ENCODE measurements around the gene PSG1. TPM values are rescaled to one million over a fixed set of nuclear protein-coding genes. Genes with fewer than 3 reads are reported as not detected.
A peak's percentile ranks its signal among the peaks of the same experiment; 100 is the strongest.
"Not testable (repeated sequence)": the region's sequence is repeated elsewhere in the genome, so short reads cannot be mapped to it uniquely, and the experiment has no call there.

PSG1 gene
- total RNA-seq, 1 donor from 2014 or later = not detected

GRCh38 chr19:42897729-42898128 is 18.2 kb upstream of the PSG1 start:
- not testable (repeated sequence) for H3K27me3 Mint-ChIP-seq (ENCODE audit: low read depth); H3K4me3 Mint-ChIP-seq (ENCODE audit: unreplicated experiment); H3K4me1 Mint-ChIP-seq (ENCODE audit: low read depth); DNase-seq (ENCODE audit: low spot score); H3K36me3 Mint-ChIP-seq (ENCODE audit: low read depth); H3K27ac Mint-ChIP-seq (ENCODE audit: unreplicated experiment)
- H3K9me3 Mint-ChIP-seq (ENCODE audit: low read depth) = peaks cover 48% of the 10 kb centered on the region

GRCh38 chr19:42890446-42890845 is 10.9 kb upstream of the PSG1 start:
- H3K36me3 Mint-ChIP-seq (ENCODE audit: low read depth); H3K4me1 Mint-ChIP-seq (ENCODE audit: low read depth); H3K27ac Mint-ChIP-seq (ENCODE audit: unreplicated experiment); DNase-seq (ENCODE audit: low spot score); H3K4me3 Mint-ChIP-seq (ENCODE audit: unreplicated experiment); H3K27me3 Mint-ChIP-seq (ENCODE audit: low read depth): not testable (repeated sequence)
- H3K9me3 Mint-ChIP-seq (ENCODE audit: low read depth) = peaks cover 29% of the 10 kb centered on the region

- peaks cover 27% of the 10 kb centered on the region for H3K9me3 Mint-ChIP-seq (ENCODE audit: low read depth)
- not testable (repeated sequence) for H3K4me1 Mint-ChIP-seq (ENCODE audit: low read depth); H3K4me3 Mint-ChIP-seq (ENCODE audit: unreplicated experiment); DNase-seq (ENCODE audit: low spot score); H3K36me3 Mint-ChIP-seq (ENCODE audit: low read depth); H3K27ac Mint-ChIP-seq (ENCODE audit: unreplicated experiment); H3K27me3 Mint-ChIP-seq (ENCODE audit: low read depth)
Observed at GRCh38 chr19:42887876-42888445, 8.4 kb upstream of the PSG1 start.

GRCh38 chr19:42882730-42883129 is 3.2 kb upstream of the PSG1 start:
- peaks cover 33% of the 10 kb centered on the region for H3K9me3 Mint-ChIP-seq (ENCODE audit: low read depth)
- not testable (repeated sequence) for H3K27ac Mint-ChIP-seq (ENCODE audit: unreplicated experiment); DNase-seq (ENCODE audit: low spot score); H3K4me1 Mint-ChIP-seq (ENCODE audit: low read depth); H3K36me3 Mint-ChIP-seq (ENCODE audit: low read depth); H3K27me3 Mint-ChIP-seq (ENCODE audit: low read depth); H3K4me3 Mint-ChIP-seq (ENCODE audit: unreplicated experiment)

GRCh38 chr19:42882010-42882409 is 2.5 kb upstream of the PSG1 start:
- H3K4me3 Mint-ChIP-seq (ENCODE audit: unreplicated experiment); DNase-seq (ENCODE audit: low spot score); H3K27me3 Mint-ChIP-seq (ENCODE audit: low read depth); H3K27ac Mint-ChIP-seq (ENCODE audit: unreplicated experiment); H3K4me1 Mint-ChIP-seq (ENCODE audit: low read depth); H3K36me3 Mint-ChIP-seq (ENCODE audit: low read depth): not testable (repeated sequence)
- H3K9me3 Mint-ChIP-seq (ENCODE audit: low read depth) = peaks cover 33% of the 10 kb centered on the region

- H3K27ac Mint-ChIP-seq (ENCODE audit: unreplicated experiment); DNase-seq (ENCODE audit: low spot score); H3K4me1 Mint-ChIP-seq (ENCODE audit: low read depth); H3K27me3 Mint-ChIP-seq (ENCODE audit: low read depth); H3K4me3 Mint-ChIP-seq (ENCODE audit: unreplicated experiment); H3K36me3 Mint-ChIP-seq (ENCODE audit: low read depth): not testable (repeated sequence)
- TF ChIP-seq CTCF (IDR thresholded peaks at IDR 0.05) = peak; percentile 30
- peaks cover 36% of the 10 kb centered on the region for H3K9me3 Mint-ChIP-seq (ENCODE audit: low read depth)
Observed at GRCh38 chr19:42881279-42881678, 1.8 kb upstream of the PSG1 start.

- H3K27me3 Mint-ChIP-seq (ENCODE audit: low read depth); H3K4me1 Mint-ChIP-seq (ENCODE audit: low read depth); H3K27ac Mint-ChIP-seq (ENCODE audit: unreplicated experiment); DNase-seq (ENCODE audit: low spot score); H3K4me3 Mint-ChIP-seq (ENCODE audit: unreplicated experiment); H3K36me3 Mint-ChIP-seq (ENCODE audit: low read depth): not testable (repeated sequence)
- H3K9me3 Mint-ChIP-seq (ENCODE audit: low read depth) = peaks cover 36% of the 10 kb centered on the region
Observed at GRCh38 chr19:42880621-42881020, 1.1 kb upstream of the PSG1 start.

GRCh38 chr19:42876596-42876995 is 2.9 kb downstream of the PSG1 start:
- not testable (repeated sequence) for H3K27me3 Mint-ChIP-seq (ENCODE audit: low read depth); DNase-seq (ENCODE audit: low spot score); H3K4me3 Mint-ChIP-seq (ENCODE audit: unreplicated experiment); H3K27ac Mint-ChIP-seq (ENCODE audit: unreplicated experiment); H3K4me1 Mint-ChIP-seq (ENCODE audit: low read depth); H3K36me3 Mint-ChIP-seq (ENCODE audit: low read depth)
- peaks cover 45% of the 10 kb centered on the region for H3K9me3 Mint-ChIP-seq (ENCODE audit: low read depth)

- H3K4me1 Mint-ChIP-seq (ENCODE audit: low read depth); H3K4me3 Mint-ChIP-seq (ENCODE audit: unreplicated experiment); H3K36me3 Mint-ChIP-seq (ENCODE audit: low read depth); DNase-seq (ENCODE audit: low spot score); H3K27me3 Mint-ChIP-seq (ENCODE audit: low read depth); H3K27ac Mint-ChIP-seq (ENCODE audit: unreplicated experiment): not testable (repeated sequence)
- peaks cover 45% of the 10 kb centered on the region for H3K9me3 Mint-ChIP-seq (ENCODE audit: low read depth)
Observed at GRCh38 chr19:42875881-42876280, 3.6 kb downstream of the PSG1 start.

GRCh38 chr19:42874901-42875813 is 4.4 kb downstream of the PSG1 start:
- H3K9me3 Mint-ChIP-seq (ENCODE audit: low read depth) = peaks cover 40% of the 10 kb centered on the region
- not testable (repeated sequence) for H3K4me3 Mint-ChIP-seq (ENCODE audit: unreplicated experiment); DNase-seq (ENCODE audit: low spot score); H3K27ac Mint-ChIP-seq (ENCODE audit: unreplicated experiment); H3K4me1 Mint-ChIP-seq (ENCODE audit: low read depth); H3K27me3 Mint-ChIP-seq (ENCODE audit: low read depth); H3K36me3 Mint-ChIP-seq (ENCODE audit: low read depth)

GRCh38 chr19:42874136-42874535 is 5.4 kb downstream of the PSG1 start:
- not testable (repeated sequence) for H3K27ac Mint-ChIP-seq (ENCODE audit: unreplicated experiment); H3K36me3 Mint-ChIP-seq (ENCODE audit: low read depth); H3K4me3 Mint-ChIP-seq (ENCODE audit: unreplicated experiment); DNase-seq (ENCODE audit: low spot score); H3K27me3 Mint-ChIP-seq (ENCODE audit: low read depth); H3K4me1 Mint-ChIP-seq (ENCODE audit: low read depth)
- peaks cover 44% of the 10 kb centered on the region for H3K9me3 Mint-ChIP-seq (ENCODE audit: low read depth)

Measured in chondrocyte (in vitro differentiated cells).